RWPE1 (cell line): ENCODE measurements around the gene SPIRE1.
"Not testable (repeated sequence)": the region's sequence is repeated elsewhere in the genome, so short reads cannot be mapped to it uniquely, and the experiment has no call there.

Source experiments
- CTCF ChIA-PET: fragments of 350-600 bp; sonication (Branson Sonifier 250); formaldehyde crosslinking; extraction: SDS; loops from one replicate; lab custom pipeline; 2021; lab: Yijun Ruan, JAX
- POLR2A ChIA-PET: fragments of 400-600 bp; formaldehyde crosslinking; extraction: SDS; loops from one replicate; lab custom pipeline; 2020; ENCODE audit warnings: antibody characterized with exemption; ENCODE audit not compliant: low non-redundant PET; lab: Yijun Ruan, JAX
- DNase-seq: peaks from one replicate; pipeline ENCODE4 v3.0.0; 2012; ENCODE audit warnings: low spot score
- H3K27ac ChIP-seq: fragments of 450-650 bp; 2 replicates; pipeline ENCODE4 v1.5.1; 2017
- TF ChIP-seq, protein P1 (sequence below): fragments of 450-650 bp; conservative IDR thresholded peaks from 2 replicates; pipeline ENCODE4 v1.5.1; 2017; ENCODE audit warnings: low read depth, mild to moderate bottlenecking

SPIRE1 gene

GRCh38 chr18:12628706-12629702 is 28.9 kb downstream of the SPIRE1 start:
- ChIA-PET POLR2A (interaction anchor here (0.7 kb wide), 1 partner anchor 192 kb away, joined by 4 read pairs; no protein-coding TSS in a partner anchor), CTCF (no interaction called here)
- H3K27ac ChIP-seq: no peak overlapping the region
- DNase-seq: peak; percentile 52
- TF ChIP-seq, protein P1, sequence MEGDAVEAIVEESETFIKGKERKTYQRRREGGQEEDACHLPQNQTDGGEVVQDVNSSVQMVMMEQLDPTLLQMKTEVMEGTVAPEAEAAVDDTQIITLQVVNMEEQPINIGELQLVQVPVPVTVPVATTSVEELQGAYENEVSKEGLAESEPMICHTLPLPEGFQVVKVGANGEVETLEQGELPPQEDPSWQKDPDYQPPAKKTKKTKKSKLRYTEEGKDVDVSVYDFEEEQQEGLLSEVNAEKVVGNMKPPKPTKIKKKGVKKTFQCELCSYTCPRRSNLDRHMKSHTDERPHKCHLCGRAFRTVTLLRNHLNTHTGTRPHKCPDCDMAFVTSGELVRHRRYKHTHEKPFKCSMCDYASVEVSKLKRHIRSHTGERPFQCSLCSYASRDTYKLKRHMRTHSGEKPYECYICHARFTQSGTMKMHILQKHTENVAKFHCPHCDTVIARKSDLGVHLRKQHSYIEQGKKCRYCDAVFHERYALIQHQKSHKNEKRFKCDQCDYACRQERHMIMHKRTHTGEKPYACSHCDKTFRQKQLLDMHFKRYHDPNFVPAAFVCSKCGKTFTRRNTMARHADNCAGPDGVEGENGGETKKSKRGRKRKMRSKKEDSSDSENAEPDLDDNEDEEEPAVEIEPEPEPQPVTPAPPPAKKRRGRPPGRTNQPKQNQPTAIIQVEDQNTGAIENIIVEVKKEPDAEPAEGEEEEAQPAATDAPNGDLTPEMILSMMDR: no peak

GRCh38 chr18:12627199-12627598 is 30.7 kb downstream of the SPIRE1 start:
- DNase-seq, POLR2A ChIA-PET, H3K27ac ChIP-seq, CTCF ChIA-PET: not testable (repeated sequence)

- ChIA-PET POLR2A (no interaction called here), CTCF (no interaction called here)
- H3K27ac ChIP-seq: peak overlapping the region; percentile 67
- TF ChIP-seq, protein P1: no peak
- DNase-seq: no peak
Observed at GRCh38 chr18:12625241-12625640, 32.7 kb downstream of the SPIRE1 start.

DNA sequence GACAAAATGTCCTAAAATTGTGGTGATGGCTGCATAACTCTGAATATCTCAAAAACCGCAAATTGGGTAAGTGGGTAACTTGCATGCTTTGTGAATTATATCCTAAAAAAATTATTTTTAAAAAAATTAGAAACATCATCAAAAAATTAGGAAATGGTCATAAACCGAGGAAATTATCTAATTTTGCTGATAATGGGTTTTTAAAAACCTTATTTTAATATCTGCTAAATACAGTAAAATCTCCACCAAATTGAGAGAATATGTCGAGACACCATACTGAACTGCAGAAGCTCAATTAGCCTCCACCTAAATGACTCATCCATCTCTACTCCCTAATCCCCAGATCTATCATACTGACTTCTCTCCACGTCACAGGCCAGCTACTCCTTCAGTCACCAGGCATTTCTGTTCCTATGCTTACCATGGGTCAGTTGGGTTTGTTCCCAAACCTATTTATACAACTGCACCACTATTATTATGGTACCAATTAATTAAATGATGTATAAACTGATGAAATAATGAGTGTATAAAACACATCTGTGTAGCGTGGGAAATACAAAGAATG is 36.1 kb downstream of the SPIRE1 start:
- CTCF ChIA-PET: interaction anchor here (0.7 to 0.8 kb wide), 2 partner anchors 18 to 22 kb away, joined by 3 read pairs; no protein-coding TSS in a partner anchor
- TF ChIP-seq, protein P1: no peak
- DNase-seq: peak; percentile 82
- POLR2A ChIA-PET: no interaction called here
- H3K27ac ChIP-seq: peak overlapping the region; percentile 50; the same call in 1 of the 2 replicates

GRCh38 chr18:12615748-12616147 is 42.2 kb downstream of the SPIRE1 start:
- H3K27ac ChIP-seq: no peak overlapping the region
- DNase-seq: no peak
- ChIA-PET CTCF (interaction anchor here (0.7 kb wide), 1 partner anchor 31 kb away, joined by 3 read pairs; no protein-coding TSS in a partner anchor), POLR2A (no interaction called here)
- TF ChIP-seq, protein P1: no peak

- DNase-seq: peak; percentile 25
- ChIA-PET POLR2A (no interaction called here), CTCF (no interaction called here)
- TF ChIP-seq, protein P1: no peak
- H3K27ac ChIP-seq: peak overlapping the region; percentile 92
Observed at GRCh38 chr18:12608301-12608700, 49.6 kb downstream of the SPIRE1 start.
